ENCODE measurements around the gene MTF1. TPM values are rescaled to one million over a fixed set of nuclear protein-coding genes. Genes with fewer than 3 reads are reported as not detected.

MTF1 gene
- total and polyA plus RNA-seq, 2 experiments from 2014 or later, result 2.1 to 14.4 TPM

DNA sequence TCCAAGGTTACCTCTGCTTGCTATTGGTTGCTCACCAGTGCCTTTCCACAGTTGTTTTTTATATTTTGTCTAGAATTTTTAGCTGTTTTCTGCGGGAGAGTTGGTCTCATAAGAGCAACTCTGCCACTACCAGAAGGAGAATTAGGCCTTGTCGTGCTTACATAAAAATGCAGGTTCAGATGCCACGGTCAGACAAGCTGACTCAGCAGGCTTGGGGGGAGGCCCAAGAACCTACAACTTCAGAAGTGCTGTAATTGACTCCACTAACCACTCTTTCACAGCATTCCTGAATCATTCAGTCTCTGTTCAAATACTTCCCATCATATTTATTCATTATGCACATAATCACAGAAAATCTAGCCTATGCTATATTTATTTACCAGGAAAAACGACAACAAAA, 28.3 kb downstream of the MTF1 start:
- Histone ChIP-seq H3K9me3 (ENCODE audit: low read depth) (no peaks in the 10 kb centered on the region), H2AFZ (no peak overlapping the region), H3K4me3 (no peak overlapping the region), H3K4me1 (ENCODE audit: insufficient read depth) (no peaks in the 10 kb centered on the region), H3K79me2 (ENCODE audit: insufficient read depth) (peaks cover 12% of the 10 kb centered on the region; the same call in 1 of the 2 replicates), H3K9me2 (ENCODE audit: insufficient read depth) (no peaks in the 10 kb centered on the region), H3K27ac (no peak overlapping the region), H4K20me1 (ENCODE audit: insufficient read depth) (no peaks in the 10 kb centered on the region), H3K36me3 (ENCODE audit: low read depth) (peaks cover 63% of the 10 kb centered on the region), H3K4me2 (ENCODE audit: unreplicated experiment) (no peak overlapping the region), H3F3A (ENCODE audit: insufficient read depth) (no peaks in the 10 kb centered on the region), H3K27me3 (replicated peaks; ENCODE audit: insufficient read depth) (no peaks in the 10 kb centered on the region), H3K9ac (no peak overlapping the region)
- WGBS, 2 experiments (ENCODE audit: low coverage in 1 of 2, low lambda C conversion rate in 2 of 2, missing lambda C conversion rate in 2 of 2), result 89 to 95% methylated on average over 4 of the region's 4 CpGs
- TF ChIP-seq EZH2 (IDR thresholded peaks at IDR 0.05; ENCODE audit: insufficient read depth, poor library complexity, severe bottlenecking) (no peak), EZH2phosphoT487 (IDR thresholded peaks at IDR 0.05; ENCODE audit: insufficient read depth, low read depth) (no peak)
- DNase-seq, result no peak
- in situ Hi-C loops (cut with MboI), result no loop called here

DNA sequence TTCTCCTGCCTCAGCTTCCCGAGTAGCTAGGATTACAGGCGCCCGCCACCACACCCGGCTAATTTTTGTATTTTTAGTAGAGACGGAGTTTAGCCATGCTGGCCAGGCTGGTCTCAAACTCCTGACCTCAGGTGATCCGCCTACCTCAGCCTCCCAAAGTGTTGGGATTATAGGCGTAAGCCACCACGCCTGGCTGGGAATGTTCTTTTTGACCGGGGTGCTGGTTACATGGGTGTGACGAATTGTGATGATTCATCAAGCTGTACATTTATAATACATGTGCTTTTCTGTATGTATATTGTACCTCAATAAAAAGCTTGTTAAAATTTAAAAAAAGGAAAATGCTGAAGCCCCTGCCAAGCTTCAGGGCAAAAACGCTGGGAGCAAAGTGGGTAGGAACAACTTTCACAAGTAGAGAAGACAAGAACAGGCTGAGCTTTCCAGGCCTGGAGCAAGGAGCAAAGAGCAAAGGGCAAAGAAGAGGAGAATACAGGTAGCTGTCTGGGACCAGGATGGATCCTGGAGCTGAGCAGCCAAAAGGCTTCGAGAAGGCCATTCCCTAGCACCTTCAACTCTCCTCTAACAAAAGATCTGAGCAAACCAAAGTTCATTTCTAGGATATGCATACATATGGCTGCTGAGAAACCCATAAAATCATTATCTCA, 30.9 kb downstream of the MTF1 start:
- H3K9me2 ChIP-seq (ENCODE audit: insufficient read depth), result no peaks in the 10 kb centered on the region
- no peaks in the 10 kb centered on the region for H4K20me1 ChIP-seq (ENCODE audit: insufficient read depth)
- no peaks in the 10 kb centered on the region for H3K27me3 ChIP-seq (replicated peaks; ENCODE audit: insufficient read depth)
- no peak overlapping the region for H2AFZ ChIP-seq
- WGBS, 2 experiments (ENCODE audit: low coverage in 1 of 2, low lambda C conversion rate in 2 of 2, missing lambda C conversion rate in 2 of 2), result 92 to 94% methylated on average over 12 of the region's 12 CpGs
- no peaks in the 10 kb centered on the region for H3F3A ChIP-seq (ENCODE audit: insufficient read depth)
- no peaks in the 10 kb centered on the region for H3K4me1 ChIP-seq (ENCODE audit: insufficient read depth)
- H3K9ac ChIP-seq, result no peak overlapping the region
- H3K9me3 ChIP-seq (ENCODE audit: low read depth), result no peaks in the 10 kb centered on the region
- no peak for DNase-seq
- no peak overlapping the region for H3K4me2 ChIP-seq (ENCODE audit: unreplicated experiment)
- TF ChIP-seq EZH2phosphoT487 (IDR thresholded peaks at IDR 0.05; ENCODE audit: insufficient read depth, low read depth), result no peak
- TF ChIP-seq EZH2 (IDR thresholded peaks at IDR 0.05; ENCODE audit: insufficient read depth, poor library complexity, severe bottlenecking), result no peak
- peaks cover 12% of the 10 kb centered on the region; the same call in 1 of the 2 replicates for H3K79me2 ChIP-seq (ENCODE audit: insufficient read depth)
- H3K36me3 ChIP-seq (ENCODE audit: low read depth), result peaks cover 44% of the 10 kb centered on the region
- H3K4me3 ChIP-seq, result no peak overlapping the region
- no peak overlapping the region for H3K27ac ChIP-seq
- in situ Hi-C loops (cut with MboI), result no loop called here

DNA sequence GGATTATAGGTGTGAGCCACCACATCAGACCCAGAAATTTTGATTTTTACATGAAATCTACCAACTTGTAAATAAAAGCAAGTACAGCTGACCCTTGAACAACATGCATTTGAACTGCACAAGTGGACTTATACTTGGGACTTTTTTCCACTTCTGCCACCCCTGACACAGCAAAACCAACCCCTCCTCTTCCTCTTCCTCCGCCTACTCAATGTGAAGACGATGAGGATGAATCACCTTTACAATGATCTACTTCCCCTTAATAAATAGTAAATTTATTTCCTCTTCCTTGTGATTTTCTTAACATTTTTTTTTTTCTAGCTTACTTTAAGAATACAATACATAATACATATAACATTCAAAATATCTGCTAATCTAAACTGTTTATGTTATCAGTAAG, 33.9 kb downstream of the MTF1 start:
- H3K4me1 ChIP-seq (ENCODE audit: insufficient read depth), result no peaks in the 10 kb centered on the region
- H3F3A ChIP-seq (ENCODE audit: insufficient read depth), result no peaks in the 10 kb centered on the region
- no peaks in the 10 kb centered on the region for H3K9me2 ChIP-seq (ENCODE audit: insufficient read depth)
- H3K4me3 ChIP-seq, result no peak overlapping the region
- WGBS, 2 experiments (ENCODE audit: low coverage in 1 of 2, low lambda C conversion rate in 2 of 2, missing lambda C conversion rate in 2 of 2), result 51 to 64% methylated on average over 2 of the region's 2 CpGs
- no peak overlapping the region for H3K4me2 ChIP-seq (ENCODE audit: unreplicated experiment)
- H3K79me2 ChIP-seq (ENCODE audit: insufficient read depth), result peaks cover 17% of the 10 kb centered on the region
- no peaks in the 10 kb centered on the region for H3K27me3 ChIP-seq (replicated peaks; ENCODE audit: insufficient read depth)
- H3K9ac ChIP-seq, result no peak overlapping the region
- H4K20me1 ChIP-seq (ENCODE audit: insufficient read depth), result no peaks in the 10 kb centered on the region
- peaks cover 46% of the 10 kb centered on the region for H3K36me3 ChIP-seq (ENCODE audit: low read depth)
- DNase-seq, result no peak
- in situ Hi-C loops (cut with MboI), result no loop called here
- no peak overlapping the region for H2AFZ ChIP-seq
- no peaks in the 10 kb centered on the region for H3K9me3 ChIP-seq (ENCODE audit: low read depth)
- no peak overlapping the region for H3K27ac ChIP-seq
- no peak for TF ChIP-seq EZH2phosphoT487 (IDR thresholded peaks at IDR 0.05; ENCODE audit: insufficient read depth, low read depth)

DNA sequence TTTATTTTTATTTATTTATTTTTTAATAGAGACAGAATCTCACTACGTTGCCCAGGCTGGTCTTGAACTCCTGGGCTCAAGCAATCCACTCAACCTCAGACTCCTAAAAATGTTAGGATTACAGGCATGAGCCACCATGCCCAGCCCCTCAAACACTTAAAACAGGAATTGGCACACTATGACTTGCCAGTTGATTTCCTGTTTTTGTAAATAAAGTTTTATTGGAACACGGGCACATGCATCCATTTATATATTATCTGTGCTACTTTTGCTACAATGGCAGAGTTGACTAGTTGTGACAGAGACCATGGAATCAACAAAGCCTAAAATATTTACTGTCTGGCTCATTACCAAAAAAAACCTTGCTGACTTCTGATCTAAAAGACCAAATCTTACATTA, 35.4 kb downstream of the MTF1 start:
- H3K9me3 ChIP-seq (ENCODE audit: low read depth), result no peaks in the 10 kb centered on the region
- H3K9me2 ChIP-seq (ENCODE audit: insufficient read depth), result no peaks in the 10 kb centered on the region
- H3K4me3 ChIP-seq, result no peak overlapping the region
- H3K9ac ChIP-seq, result no peak overlapping the region
- H3K27ac ChIP-seq, result no peak overlapping the region; the same call in 1 of the 2 replicates
- H2AFZ ChIP-seq, result no peak overlapping the region
- H3K36me3 ChIP-seq (ENCODE audit: low read depth), result peaks cover 50% of the 10 kb centered on the region
- peaks cover 20% of the 10 kb centered on the region for H3K79me2 ChIP-seq (ENCODE audit: insufficient read depth)
- in situ Hi-C loops (cut with MboI), result no loop called here
- TF ChIP-seq EZH2 (IDR thresholded peaks at IDR 0.05; ENCODE audit: insufficient read depth, poor library complexity, severe bottlenecking), result no peak
- no peak for TF ChIP-seq EZH2phosphoT487 (IDR thresholded peaks at IDR 0.05; ENCODE audit: insufficient read depth, low read depth)
- no peaks in the 10 kb centered on the region for H3K27me3 ChIP-seq (replicated peaks; ENCODE audit: insufficient read depth)
- no peaks in the 10 kb centered on the region for H3F3A ChIP-seq (ENCODE audit: insufficient read depth)
- no peak overlapping the region for H3K4me2 ChIP-seq (ENCODE audit: unreplicated experiment)
- H3K4me1 ChIP-seq (ENCODE audit: insufficient read depth), result no peaks in the 10 kb centered on the region
- no peak for DNase-seq
- H4K20me1 ChIP-seq (ENCODE audit: insufficient read depth), result no peaks in the 10 kb centered on the region
- 80 to 87% methylated on average over 2 of the region's 2 CpGs for WGBS, 2 experiments (ENCODE audit: low coverage in 1 of 2, low lambda C conversion rate in 2 of 2, missing lambda C conversion rate in 2 of 2)

All from GM23248 (cell line).